HAP-1 (cell line): Measurements from ENCODE around the gene RASA3.
"Not testable (repeated sequence)": the region's sequence is repeated elsewhere in the genome, so short reads cannot be mapped to it uniquely, and the experiment has no call there.

Experiments used
- DNase-seq, 2 experiments: peaks; one replicate each; pipeline ENCODE4 v3.0.0-alpha.2; 2016 to 2020; ENCODE audit warnings: low spot score in 2 of 2
- H3K27me3 ChIP-seq: fragments of 250-450 bp; sonication (Bioruptor Pico); 2 replicates; pipeline ENCODE4 v1.5.1; 2020; ENCODE audit warnings: low read depth, mild to moderate bottlenecking, moderate library complexity
- H3K36me3 ChIP-seq: fragments of 250-450 bp; sonication (Bioruptor Pico); replicated peaks from 2 replicates; pipeline ENCODE4 v1.5.1; 2020; ENCODE audit warnings: mild to moderate bottlenecking
- H3K4me1 ChIP-seq: fragments of 250-450 bp; sonication (Bioruptor Pico); 2 replicates; pipeline ENCODE4 v1.5.1; 2020; ENCODE audit warnings: mild to moderate bottlenecking
- H3K4me3 ChIP-seq: fragments of 250-450 bp; sonication (Bioruptor Pico); 2 replicates; pipeline ENCODE4 v1.5.1; 2020; ENCODE audit warnings: mild to moderate bottlenecking, moderate library complexity
- H3K9me3 ChIP-seq: fragments of 250-450 bp; sonication (Bioruptor Pico); 2 replicates; pipeline ENCODE4 v1.5.1; 2020; ENCODE audit warnings: mild to moderate bottlenecking, moderate library complexity
- in situ Hi-C: fragments of 300-500 bp; cut with MboI; formaldehyde crosslinking; loops from 3 replicates; pipeline ENCODE4 v1.14.3; 2020; ENCODE audit warnings: low sequenced_read_pairs, inconsistent platforms, mixed read lengths

Gene RASA3

GRCh38 chr13:114079601-114080536 is 52.6 kb downstream of the RASA3 start:
- Histone ChIP-seq H3K4me3 (no peak overlapping the region), H3K4me1 (no peaks in the 10 kb centered on the region), H3K9me3 (no peaks in the 10 kb centered on the region), H3K36me3 (no peaks in the 10 kb centered on the region), H3K27me3 (no peaks in the 10 kb centered on the region)
- peak in 1 of 2 experiments; percentile 6 for DNase-seq
- in situ Hi-C loops: no loop called here

GRCh38 chr13:114078461-114079451 is 53.7 kb downstream of the RASA3 start:
- Histone ChIP-seq H3K36me3 (no peaks in the 10 kb centered on the region), H3K27me3 (no peaks in the 10 kb centered on the region), H3K4me3 (no peak overlapping the region), H3K9me3 (no peaks in the 10 kb centered on the region), H3K4me1 (no peaks in the 10 kb centered on the region)
- in situ Hi-C loops: no loop called here
- DNase-seq: peak in 1 of 2 experiments; percentile 5

GRCh38 chr13:114077933-114078325 is 54.5 kb downstream of the RASA3 start:
- peak in 1 of 2 experiments; percentile 25 for DNase-seq
- no peaks in the 10 kb centered on the region for H3K4me1 ChIP-seq
- no peak overlapping the region for H3K4me3 ChIP-seq
- no peaks in the 10 kb centered on the region for H3K27me3 ChIP-seq
- no peaks in the 10 kb centered on the region for H3K36me3 ChIP-seq
- H3K9me3 ChIP-seq: no peaks in the 10 kb centered on the region
- in situ Hi-C loops: no loop called here

- Histone ChIP-seq H3K4me3 (no peak overlapping the region), H3K27me3 (no peaks in the 10 kb centered on the region), H3K9me3 (no peaks in the 10 kb centered on the region), H3K36me3 (no peaks in the 10 kb centered on the region), H3K4me1 (no peaks in the 10 kb centered on the region)
- DNase-seq: no peak
- in situ Hi-C loops: no loop called here
These were observed 55.1 kb downstream of the RASA3 start for GRCh38 chr13:114077099-114077932.

GRCh38 chr13:114076329-114077090 is 55.9 kb downstream of the RASA3 start:
- in situ Hi-C loops: no loop called here
- Histone ChIP-seq H3K36me3 (no peaks in the 10 kb centered on the region), H3K4me1 (peaks cover 6% of the 10 kb centered on the region; the same call in 1 of the 2 replicates), H3K27me3 (no peaks in the 10 kb centered on the region), H3K9me3 (no peaks in the 10 kb centered on the region), H3K4me3 (no peak overlapping the region)
- no peak for DNase-seq

GRCh38 chr13:114075811-114076210 is 56.6 kb downstream of the RASA3 start:
- H3K27me3 ChIP-seq, H3K9me3 ChIP-seq, in situ Hi-C loops, H3K36me3 ChIP-seq, DNase-seq, H3K4me3 ChIP-seq: not testable (repeated sequence)
- peaks cover 10% of the 10 kb centered on the region for H3K4me1 ChIP-seq

GRCh38 chr13:114074671-114075315 is 57.6 kb downstream of the RASA3 start:
- Histone ChIP-seq H3K4me1 (peaks cover 10% of the 10 kb centered on the region), H3K9me3 (no peaks in the 10 kb centered on the region), H3K36me3 (no peaks in the 10 kb centered on the region), H3K27me3 (no peaks in the 10 kb centered on the region), H3K4me3 (no peak overlapping the region)
- in situ Hi-C loops: no loop called here
- DNase-seq: no peak

- no peak for DNase-seq
- H3K36me3 ChIP-seq: no peaks in the 10 kb centered on the region
- in situ Hi-C loops: no loop called here
These were observed 58.4 kb downstream of the RASA3 start for GRCh38 chr13:114073881-114074612.

GRCh38 chr13:114072421-114072820 is 60.0 kb downstream of the RASA3 start:
- Histone ChIP-seq H3K27me3 (no peaks in the 10 kb centered on the region), H3K4me1 (peaks cover 10% of the 10 kb centered on the region), H3K9me3 (no peaks in the 10 kb centered on the region), H3K4me3 (no peak overlapping the region), H3K36me3 (no peaks in the 10 kb centered on the region)
- DNase-seq: no peak
- in situ Hi-C loops: no loop called here

More at GRCh38 chr13:114073881-114074612, 58.4 kb downstream of the RASA3 start:
- no peaks in the 10 kb centered on the region for H3K27me3 ChIP-seq
- H3K9me3 ChIP-seq: no peaks in the 10 kb centered on the region
- peaks cover 10% of the 10 kb centered on the region for H3K4me1 ChIP-seq
- H3K4me3 ChIP-seq: no peak overlapping the region

GRCh38 chr13:114071991-114072390 is 60.4 kb downstream of the RASA3 start:
- peaks cover 10% of the 10 kb centered on the region for H3K4me1 ChIP-seq
- in situ Hi-C loops: no loop called here
- no peak overlapping the region for H3K4me3 ChIP-seq
- no peak for DNase-seq
- H3K9me3 ChIP-seq: no peaks in the 10 kb centered on the region
- no peaks in the 10 kb centered on the region for H3K27me3 ChIP-seq
- H3K36me3 ChIP-seq: no peaks in the 10 kb centered on the region

GRCh38 chr13:114071410-114071809 is 61.0 kb downstream of the RASA3 start:
- Histone ChIP-seq H3K4me3 (no peak overlapping the region), H3K27me3 (no peaks in the 10 kb centered on the region), H3K9me3 (no peaks in the 10 kb centered on the region), H3K4me1 (peaks cover 10% of the 10 kb centered on the region), H3K36me3 (no peaks in the 10 kb centered on the region)
- DNase-seq: peak; percentile 90 to 93
- in situ Hi-C loops: no loop called here
